Limb (tissue), 2 donors: ENCODE measurements around the gene RDM1.

ENCODE experiments used
- DNase-seq, 2 donors: peaks; one replicate each; pipeline ENCODE4 v3.0.0-alpha.2; 2016; ENCODE audit errors: extremely low spot score in 2 of 2

The RDM1 gene

DNA sequence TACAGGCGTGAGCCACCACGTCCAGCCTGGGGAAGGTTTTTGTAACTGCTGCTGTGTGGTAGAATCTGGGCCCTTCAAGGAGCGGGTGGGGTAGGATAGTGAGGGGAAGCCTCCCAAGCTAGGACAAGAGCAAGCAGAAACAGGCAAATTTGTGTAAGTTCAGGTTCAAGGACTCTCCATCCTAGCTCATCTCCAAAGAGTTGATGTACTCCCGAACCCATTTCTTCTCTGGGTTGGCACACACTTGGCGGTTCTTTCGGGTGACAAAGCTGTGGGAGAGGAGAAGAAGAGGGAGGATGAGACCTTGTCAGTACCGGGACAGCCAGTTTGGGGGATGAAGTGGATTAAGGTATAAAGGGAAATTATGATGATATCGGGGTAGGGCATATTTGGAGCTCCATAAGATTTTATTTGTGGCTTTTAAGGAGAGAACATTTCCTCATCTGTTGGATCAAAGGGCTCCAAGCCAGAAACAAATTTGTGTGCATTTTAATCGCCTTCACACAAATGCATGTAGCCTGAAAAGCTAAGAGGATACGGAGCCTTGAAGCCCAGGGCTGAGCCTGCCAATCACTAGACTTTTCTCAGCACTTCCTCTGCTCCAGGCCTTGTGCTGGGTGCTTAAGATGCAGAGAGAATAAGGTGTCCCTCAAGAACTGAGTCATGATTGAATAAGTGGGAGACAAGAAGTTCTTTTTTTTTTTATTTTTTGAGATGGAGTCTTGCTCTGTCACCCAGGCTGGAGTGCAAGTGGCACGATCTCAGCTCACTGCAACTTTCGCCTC lies 58.2 kb downstream of the RDM1 start:
- DNase-seq, result no peak

DNA sequence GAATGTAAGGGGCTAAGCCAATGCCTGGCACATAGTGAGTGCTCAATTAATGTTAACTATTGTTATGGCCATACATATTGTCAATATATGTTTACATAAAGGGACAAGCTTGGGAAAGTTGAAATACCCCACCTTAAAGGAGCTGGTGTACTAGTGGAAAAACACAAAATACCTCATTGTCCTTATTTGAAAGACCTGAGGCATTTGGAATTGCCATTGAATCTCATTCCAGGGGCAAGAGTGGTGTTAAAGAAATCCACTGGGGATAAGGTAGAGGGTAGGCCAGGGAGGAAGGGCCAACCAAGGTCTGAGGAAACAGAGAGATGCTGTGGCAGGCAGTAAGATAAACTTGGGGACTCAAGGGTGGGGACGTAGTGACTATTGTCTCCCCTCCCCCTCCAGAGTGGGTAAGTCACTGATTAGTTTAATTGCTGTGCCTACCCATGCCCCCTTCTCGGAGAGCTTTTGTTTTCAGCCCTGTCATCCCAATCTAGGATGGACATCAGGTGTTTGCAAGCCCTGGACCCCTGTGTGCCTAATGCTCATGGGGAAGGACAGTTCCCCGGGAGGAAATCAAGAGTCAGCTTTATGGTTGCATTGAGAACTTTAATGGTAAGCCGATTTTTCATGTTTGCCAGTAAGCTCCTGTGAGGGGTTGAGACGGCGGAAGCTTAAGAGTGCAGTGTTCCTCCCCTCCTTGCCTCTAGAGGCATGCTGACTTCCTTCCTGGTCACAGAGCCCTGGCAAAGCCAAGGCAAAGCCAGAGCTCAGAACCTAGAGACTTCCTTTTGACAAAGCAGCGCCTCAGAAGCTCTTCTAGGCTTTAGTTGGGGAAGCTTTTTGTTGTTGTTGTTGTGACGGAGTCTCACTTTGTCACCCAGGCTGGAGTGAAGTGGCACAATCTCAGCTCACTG lies 59.4 kb downstream of the RDM1 start:
- no peak for DNase-seq

DNA sequence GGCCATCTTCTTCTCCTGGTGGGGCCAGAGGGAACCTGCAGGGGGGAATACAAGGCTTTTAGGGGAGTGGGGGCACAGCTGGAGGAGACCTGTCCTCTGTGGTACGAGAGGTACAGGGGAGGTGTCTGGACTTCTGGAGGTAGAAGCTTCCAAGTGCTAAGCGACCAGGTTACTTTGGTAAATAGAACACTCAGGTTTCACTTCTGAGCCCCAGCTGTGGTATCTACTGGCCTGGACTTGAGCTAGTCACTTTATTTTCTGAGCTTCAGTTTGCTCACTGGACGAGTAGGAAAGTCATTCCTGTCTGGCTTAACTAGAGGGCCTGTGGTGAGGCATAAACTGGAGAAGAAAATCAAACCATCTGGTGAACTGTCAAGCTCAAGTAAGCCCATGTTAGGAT lies 61.8 kb downstream of the RDM1 start, which contains the start of gene HEATR9:
HEATR9 (minus strand) TSS at position 155 of the 400 bp plus-strand sequence; CDS start at position 6, 149 bp downstream.
- DNase-seq, result no peak
